Esophagus (tissue), 2 donors: ENCODE results near the gene RUNX3. TPM values are rescaled to one million over a fixed set of nuclear protein-coding genes. Genes with fewer than 3 reads are reported as not detected.

Experiments
- H3K27ac ChIP-seq, 2 donors: one replicate each; pipeline ENCODE4 v1.5.1; 2013; ENCODE audit warnings: low read depth in 2 of 2, mild to moderate bottlenecking in 2 of 2, inconsistent platforms in 1 of 2, low read length in 1 of 2, moderate library complexity in 1 of 2
- H3K27me3 ChIP-seq, 2 donors: one replicate each; pipeline ENCODE4 v1.6.1; 2013; ENCODE audit warnings: low read length in 2 of 2, control low read depth in 1 of 2, mild to moderate bottlenecking in 1 of 2; ENCODE audit not compliant: insufficient read depth in 2 of 2, control insufficient read depth in 1 of 2
- H3K36me3 ChIP-seq, 2 donors: one replicate each; pipeline ENCODE4 v1.6.1; 2013; ENCODE audit warnings: low read length in 1 of 2; ENCODE audit not compliant: control insufficient read depth in 2 of 2, insufficient read depth in 2 of 2
- H3K4me1 ChIP-seq, 2 donors: one replicate each; pipeline ENCODE4 v1.6.1; 2013; ENCODE audit warnings: low read length in 1 of 2; ENCODE audit not compliant: control insufficient read depth in 2 of 2, insufficient read depth in 2 of 2
- H3K4me3 ChIP-seq, 2 donors: one replicate each; pipeline ENCODE4 v1.5.1; 2013; ENCODE audit warnings: low read length in 2 of 2, mild to moderate bottlenecking in 2 of 2, low read depth in 1 of 2, moderate library complexity in 1 of 2
- H3K9me3 ChIP-seq, 2 donors: one replicate each; pipeline ENCODE4 v1.6.1; 2013; ENCODE audit warnings: mild to moderate bottlenecking in 2 of 2, low read depth in 1 of 2, low read length in 1 of 2, moderate library complexity in 1 of 2; ENCODE audit not compliant: control insufficient read depth in 2 of 2, insufficient read depth in 1 of 2
- WGBS, 2 donors: extraction: QIAGEN DNeasy Blood & Tissue Kit; methylation state at CpG; one replicate each; pipeline ENCODE4 v1.1.7; 2013; 5-methylcytosine and 5-hydroxymethylcytosine counted together
- polyA plus RNA-seq, 2 donors: library from polyadenylated mRNA; stranded (reverse); fragments of 200-250 nt; gene quantifications; one replicate each; pipeline ENCODE4 v1.2.3, GENCODE V29; 2013
- donor health status: healthy with polysubstance abuse.
- donor health status: Bipolar disorder and iron deficiency.

Gene RUNX3
- polyA plus RNA-seq, 2 donors, result 0.77 to 1.4 TPM

GRCh38 chr1:24898152-24898908, 31.7 kb downstream of the RUNX3 start:
- H3K4me1 ChIP-seq, result peaks cover 0 to 2% of the 10 kb centered on the region in 2 donors
- H3K9me3 ChIP-seq, result no peaks in the 10 kb centered on the region
- H3K27me3 ChIP-seq, result no peaks in the 10 kb centered on the region
- H3K36me3 ChIP-seq, result no peaks in the 10 kb centered on the region
- no peak overlapping the region for H3K27ac ChIP-seq
- WGBS, 2 donors, result 33 to 38% methylated on average over 9 of the region's 9 CpGs
- H3K4me3 ChIP-seq, result no peak overlapping the region

- no peak overlapping the region for H3K4me3 ChIP-seq
- WGBS, 2 donors, result 78 to 80% methylated on average over 16 to 17 of the region's 17 CpGs
- peaks cover 0 to 2% of the 10 kb centered on the region in 2 donors for H3K4me1 ChIP-seq
- no peaks in the 10 kb centered on the region for H3K9me3 ChIP-seq
- no peak overlapping the region for H3K27ac ChIP-seq
- H3K27me3 ChIP-seq, result no peaks in the 10 kb centered on the region
- H3K36me3 ChIP-seq, result no peaks in the 10 kb centered on the region
Measured at GRCh38 chr1:24897263-24898151, 32.6 kb downstream of the RUNX3 start.

GRCh38 chr1:24896596-24897262, 33.3 kb downstream of the RUNX3 start:
- no peaks in the 10 kb centered on the region for H3K27me3 ChIP-seq
- 63 to 73% methylated on average over 14 of the region's 14 CpGs for WGBS, 2 donors
- H3K4me3 ChIP-seq, result no peak overlapping the region
- H3K27ac ChIP-seq, result no peak overlapping the region
- H3K9me3 ChIP-seq, result no peaks in the 10 kb centered on the region
- peaks cover 0 to 2% of the 10 kb centered on the region in 2 donors for H3K4me1 ChIP-seq
- H3K36me3 ChIP-seq, result no peaks in the 10 kb centered on the region

GRCh38 chr1:24896176-24896575, 33.9 kb downstream of the RUNX3 start:
- Histone ChIP-seq H3K27ac (no peak overlapping the region), H3K27me3 (no peaks in the 10 kb centered on the region), H3K36me3 (no peaks in the 10 kb centered on the region), H3K4me3 (no peak overlapping the region), H3K9me3 (no peaks in the 10 kb centered on the region), H3K4me1 (peaks cover 0 to 2% of the 10 kb centered on the region in 2 donors)
- WGBS, 2 donors, result 87 to 88% methylated on average over 6 of the region's 6 CpGs

GRCh38 chr1:24895511-24895910, 34.6 kb downstream of the RUNX3 start:
- Histone ChIP-seq H3K36me3 (no peaks in the 10 kb centered on the region), H3K4me1 (peaks cover 0 to 2% of the 10 kb centered on the region in 2 donors), H3K9me3 (no peaks in the 10 kb centered on the region), H3K27me3 (no peaks in the 10 kb centered on the region), H3K27ac (no peak overlapping the region), H3K4me3 (no peak overlapping the region)
- WGBS, 2 donors, result 91 to 94% methylated on average over 4 of the region's 4 CpGs

GRCh38 chr1:24894002-24894401, 36.1 kb downstream of the RUNX3 start:
- Histone ChIP-seq H3K27ac (no peak overlapping the region), H3K27me3 (no peaks in the 10 kb centered on the region), H3K4me3 (no peak overlapping the region), H3K36me3 (no peaks in the 10 kb centered on the region), H3K4me1 (peaks cover 0 to 2% of the 10 kb centered on the region in 2 donors), H3K9me3 (no peaks in the 10 kb centered on the region)
- WGBS, 2 donors, result 72 to 80% methylated on average over 8 of the region's 8 CpGs

- Histone ChIP-seq H3K4me1 (peaks cover 0 to 2% of the 10 kb centered on the region in 2 donors), H3K9me3 (no peaks in the 10 kb centered on the region), H3K27ac (no peak overlapping the region), H3K36me3 (no peaks in the 10 kb centered on the region), H3K4me3 (no peak overlapping the region), H3K27me3 (no peaks in the 10 kb centered on the region)
- WGBS, 2 donors, result 65 to 84% methylated on average over 3 of the region's 3 CpGs
Measured at GRCh38 chr1:24893431-24893830, 36.6 kb downstream of the RUNX3 start.

GRCh38 chr1:24892188-24893153, 37.6 kb downstream of the RUNX3 start:
- no peaks in the 10 kb centered on the region for H3K9me3 ChIP-seq
- H3K36me3 ChIP-seq, result no peaks in the 10 kb centered on the region
- H3K27ac ChIP-seq, result no peak overlapping the region
- H3K27me3 ChIP-seq, result no peaks in the 10 kb centered on the region
- H3K4me1 ChIP-seq, result peaks cover 0 to 2% of the 10 kb centered on the region in 2 donors
- 70 to 85% methylated on average over 1 of the region's 1 CpG for WGBS, 2 donors
- no peak overlapping the region for H3K4me3 ChIP-seq
